IMR-90 (cell line): ENCODE results near the gene KLHL30. TPM values are rescaled to one million over a fixed set of nuclear protein-coding genes. Genes with fewer than 3 reads are reported as not detected.

Experiments used
- ATAC-seq: fragments of 200-7000 bp; cut with Tn5 transposase; 2 replicates; pipeline ENCODE4 v1.9.1; 2020; ENCODE audit warnings: low read depth, mild to moderate bottlenecking, moderate library complexity
- BruUV-seq: library from RNA; stranded (reverse); fragments of 400-500 nt; replicated peaks from 2 replicates; lab custom pipeline; 2021; lab: Mats Ljungman, UMichigan
- CTCF ChIA-PET: fragments of 300-600 bp; formaldehyde crosslinking; extraction: SDS; loops from one replicate; lab custom pipeline; 2021; ENCODE audit warnings: antibody characterized with exemption; lab: Yijun Ruan, JAX
- POLR2A ChIA-PET: fragments of 300-600 bp; sonication (Branson Sonifier 250); formaldehyde crosslinking; loops from one replicate; lab custom pipeline; 2022; ENCODE audit warnings: antibody characterized with exemption; ENCODE audit not compliant: unreplicated experiment; lab: Charles Lee
- DNase-seq: peaks from one replicate; pipeline ENCODE4 v3.0.0; 2013
- H2AFZ ChIP-seq: replicated peaks from 2 replicates; pipeline ENCODE3; 2013; ENCODE audit warnings: low read length, mild to moderate bottlenecking; ENCODE audit not compliant: poor library complexity
- H2AK5ac ChIP-seq: 2 replicates; pipeline ENCODE4 v1.6.1; 2013; ENCODE audit warnings: low read depth, low read length, inconsistent platforms
- H2AK9ac ChIP-seq: replicated peaks from 2 replicates; pipeline ENCODE3; 2013; ENCODE audit warnings: mild to moderate bottlenecking, low read depth, low read length, moderate library complexity; ENCODE audit not compliant: poor library complexity
- H2BK120ac ChIP-seq: 2 replicates; pipeline ENCODE4 v1.6.1; 2013; ENCODE audit warnings: low read depth, low read length, inconsistent platforms
- H2BK15ac ChIP-seq: 3 replicates; pipeline ENCODE4 v1.6.1; 2013; ENCODE audit warnings: low read depth, low read length, inconsistent platforms
- H2BK20ac ChIP-seq: 2 replicates; pipeline ENCODE4 v1.6.1; 2013; ENCODE audit warnings: low read depth, mild to moderate bottlenecking, inconsistent platforms, low read length, moderate library complexity
- H2BK5ac ChIP-seq: 2 replicates; pipeline ENCODE4 v1.6.1; 2013; ENCODE audit warnings: mild to moderate bottlenecking, low read depth, low read length, inconsistent platforms; ENCODE audit not compliant: poor library complexity, severe bottlenecking
- H3K14ac ChIP-seq: replicated peaks from 2 replicates; pipeline ENCODE4 v1.6.1; 2013; ENCODE audit warnings: low read depth, low read length, inconsistent platforms
- H3K18ac ChIP-seq: 2 replicates; pipeline ENCODE4 v1.6.1; 2013; ENCODE audit warnings: low read depth, low read length, control low read depth
- H3K23ac ChIP-seq: 2 replicates; pipeline ENCODE4 v1.6.1; 2013; ENCODE audit warnings: low read depth, low read length, inconsistent platforms
- H3K27ac ChIP-seq: 2 replicates; pipeline ENCODE4 v1.5.1; 2013; ENCODE audit warnings: mild to moderate bottlenecking, control low read depth, low read length; ENCODE audit not compliant: insufficient read depth
- H3K27me3 ChIP-seq: 2 replicates; pipeline ENCODE4 v1.6.1; 2013; ENCODE audit warnings: low read length; ENCODE audit not compliant: control insufficient read depth, insufficient read depth
- H3K36me3 ChIP-seq: 2 replicates; pipeline ENCODE4 v1.6.1; 2013; ENCODE audit warnings: low read length, mixed read lengths; ENCODE audit not compliant: control insufficient read depth, insufficient read depth
- H3K4ac ChIP-seq: 2 replicates; pipeline ENCODE4 v1.6.1; 2013; ENCODE audit warnings: low read depth, low read length, inconsistent platforms
- H3K4me1 ChIP-seq: 2 replicates; pipeline ENCODE4 v1.6.1; 2013; ENCODE audit warnings: low read length, mixed read lengths; ENCODE audit not compliant: control insufficient read depth, insufficient read depth
- H3K4me2 ChIP-seq: 2 replicates; pipeline ENCODE4 v1.6.1; 2013; ENCODE audit warnings: low read depth, mild to moderate bottlenecking, control low read depth, low read length, moderate library complexity
- H3K4me3 ChIP-seq: 2 replicates; pipeline ENCODE4 v1.5.1; 2013; ENCODE audit warnings: low read depth, mild to moderate bottlenecking, control low read depth, low read length, moderate library complexity; ENCODE audit not compliant: insufficient read depth
- H3K56ac ChIP-seq: 2 replicates; pipeline ENCODE4 v1.6.1; 2013; ENCODE audit warnings: low read length, inconsistent platforms; ENCODE audit not compliant: insufficient read depth; ENCODE audit errors: extremely low read depth
- H3K79me1 ChIP-seq, 2 experiments: 2 replicates each; pipeline ENCODE4 v1.6.1; 2013; ENCODE audit warnings: low read length in 2 of 2, inconsistent platforms in 1 of 2, low read depth in 1 of 2
- H3K9ac ChIP-seq: 2 replicates; pipeline ENCODE4 v1.6.1; 2013; ENCODE audit warnings: low read depth, low read length, control low read depth
- H3K9me1 ChIP-seq: 2 replicates; pipeline ENCODE4 v1.6.1; 2013; ENCODE audit warnings: low read length, inconsistent platforms; ENCODE audit not compliant: insufficient read depth
- H3K9me3 ChIP-seq: 2 replicates; pipeline ENCODE4 v1.6.1; 2013; ENCODE audit warnings: low read length; ENCODE audit not compliant: control insufficient read depth, insufficient read depth
- H4K20me1 ChIP-seq: 2 replicates; pipeline ENCODE4 v1.6.1; 2013; ENCODE audit warnings: low read length, inconsistent platforms; ENCODE audit not compliant: insufficient read depth
- H4K5ac ChIP-seq: 2 replicates; pipeline ENCODE4 v1.6.1; 2013; ENCODE audit warnings: mild to moderate bottlenecking, low read depth, low read length, control low read depth
- H4K8ac ChIP-seq, 2 experiments: 2 replicates each; pipeline ENCODE4 v1.6.1; 2013; ENCODE audit warnings: low read depth in 2 of 2, low read length in 2 of 2, control low read depth in 1 of 2, inconsistent platforms in 1 of 2
- H4K91ac ChIP-seq: 2 replicates; pipeline ENCODE4 v1.6.1; 2013; ENCODE audit warnings: low read depth, low read length, inconsistent platforms; ENCODE audit not compliant: insufficient read depth
- BHLHE40 ChIP-seq: fragments of 150-350 bp; IDR thresholded peaks from 2 replicates; pipeline ENCODE4 v1.6.1; 2016; ENCODE audit warnings: mild to moderate bottlenecking, low read depth, low read length
- CHD1 ChIP-seq: IDR thresholded peaks from 2 replicates; pipeline ENCODE4 v1.6.1; 2012; ENCODE audit warnings: low read depth, low read length, improper control_type of control experiment
- FOS ChIP-seq: fragments of 150-350 bp; IDR thresholded peaks from 2 replicates; pipeline ENCODE4 v1.6.1; 2016; ENCODE audit warnings: low read depth, low read length
- MAFK ChIP-seq: IDR thresholded peaks from 2 replicates; pipeline ENCODE4 v1.6.1; 2012; ENCODE audit warnings: low read depth, low read length, improper control_type of control experiment
- MAZ ChIP-seq: IDR thresholded peaks from 2 replicates; pipeline ENCODE4 v1.6.1; 2012; ENCODE audit warnings: low read depth, mild to moderate bottlenecking, low read length, improper control_type of control experiment, moderate library complexity, borderline replicate concordance
- NFE2L2 ChIP-seq: fragments of 150-350 bp; IDR thresholded peaks from 2 replicates; pipeline ENCODE4 v1.6.1; 2016; ENCODE audit warnings: low read depth, mild to moderate bottlenecking, low read length
- RAD21 ChIP-seq: IDR thresholded peaks from 2 replicates; pipeline ENCODE4 v1.6.1; 2012; ENCODE audit warnings: low read length, improper control_type of control experiment
- RCOR1 ChIP-seq: IDR thresholded peaks from 2 replicates; pipeline ENCODE4 v1.6.1; 2012; ENCODE audit warnings: mild to moderate bottlenecking, low read length, improper control_type of control experiment; ENCODE audit not compliant: insufficient replicate concordance
- RFX5 ChIP-seq: IDR thresholded peaks from 2 replicates; pipeline ENCODE4 v1.8.0; 2012; ENCODE audit warnings: low read depth, mild to moderate bottlenecking, low read length, moderate library complexity
- WGBS, 2 experiments: methylation state at CpG; one replicate each; pipeline versions ENCODE4 v1.1.5 to v1.1.7; 2013; ENCODE audit warnings: missing lambda C conversion rate in 2 of 2; ENCODE audit not compliant: insufficient read length in 1 of 2; ENCODE audit errors: extremely low coverage in 2 of 2; 5-methylcytosine and 5-hydroxymethylcytosine counted together
- dilution Hi-C: fragments of 300-500 bp; cut with HindIII; formaldehyde crosslinking; loops from one replicate; pipeline ENCODE4 v1.14.3; 2018; ENCODE audit warnings: low sequenced_read_pairs; ENCODE audit not compliant: unreplicated experiment
- in situ Hi-C: fragments of 300-500 bp; cut with MboI; formaldehyde crosslinking; loops from 3 replicates; pipeline ENCODE4 v1.14.3; 2019; ENCODE audit warnings: low sequenced_read_pairs, inconsistent platforms, mixed read lengths
- intact Hi-C: fragments of 100-400 bp; cut with micrococcal nuclease; formaldehyde crosslinking; loops from 2 replicates; pipeline ENCODE4 v1.10.0; 2022
- polyA plus RNA-seq, 3 experiments: library from polyadenylated mRNA; depleted of rRNA; stranded (reverse); fragments of >200 nt; gene quantifications; 2 replicates each; pipeline ENCODE4 v1.2.3, GENCODE V29; 2012; ENCODE audit warnings: low replicate concordance in 1 of 3
- total RNA-seq: library from RNA; depleted of rRNA; stranded (reverse); fragments of >200 nt; gene quantifications from 2 replicates; pipeline ENCODE4 v1.2.3, GENCODE V29; 2012

KLHL30 gene
- total and polyA plus RNA-seq, 2 of the 4 experiments (the other 2 are of a cell fraction) = under 0.01 to 0.03 TPM

DNA sequence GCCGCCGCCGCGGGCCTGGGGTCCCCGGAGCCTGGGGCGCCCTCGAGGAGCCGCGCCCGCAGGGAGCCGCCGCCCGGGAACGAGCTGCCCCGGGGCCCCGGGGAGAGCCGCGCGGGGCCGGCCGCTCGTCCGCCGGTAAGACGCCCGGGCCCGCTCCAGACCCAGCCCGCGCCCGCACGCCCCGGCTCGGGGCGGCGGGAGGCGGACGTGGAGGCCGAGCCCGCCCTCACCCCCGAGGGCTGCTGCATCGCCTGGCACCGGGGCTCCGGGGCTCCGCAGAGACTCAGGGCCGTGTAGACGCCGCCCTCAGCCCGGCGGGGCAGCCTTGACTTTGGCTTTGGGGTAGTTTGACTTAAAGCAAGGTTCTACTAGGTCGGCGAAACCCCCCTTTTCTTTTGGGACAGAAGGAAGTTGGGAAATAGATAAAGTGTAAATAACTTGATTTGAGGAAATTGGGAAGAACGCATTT lies 20.6 kb downstream of the KLHL30 start:
- WGBS, 2 experiments = 3% methylated on average over 13 of the region's 52 CpGs; no CpG with 5 or more reads in 1 of the 2 experiments
- no peak overlapping the region for H4K5ac ChIP-seq
- no peak overlapping the region for H3K18ac ChIP-seq
- no peak overlapping the region for H2BK5ac ChIP-seq
- no peak overlapping the region for H2BK15ac ChIP-seq
- DNase-seq (no peak), ATAC-seq (peak; percentile 35)
- 0 out of 2 replicates have a peak overlapping the region, but pooled peaks have one; percentile 0 for H3K14ac ChIP-seq
- ChIA-PET POLR2A (no interaction called here), CTCF (interaction anchor here (0.6 kb wide), 1 partner anchor 82 kb away, joined by 3 read pairs; no protein-coding TSS in a partner anchor)
- H3K23ac ChIP-seq = no peak overlapping the region
- peaks cover 19% of the 10 kb centered on the region for H3K4me1 ChIP-seq
- peak overlapping the region; percentile 80 for H3K4me2 ChIP-seq
- H2AFZ ChIP-seq = peak overlapping the region; percentile 77
- in situ Hi-C loops (no loop called here), dilution Hi-C loops (no loop called here), intact Hi-C loops (no loop called here)
- no peak overlapping the region for H2BK20ac ChIP-seq
- BruUV-seq = no TSS peak
- 0 out of 2 replicates have a peak, but pooled peaks cover 7% of the 10 kb centered on the region for H3K9me1 ChIP-seq
- no peak overlapping the region for H2BK120ac ChIP-seq
- no peaks in the 10 kb centered on the region for H4K20me1 ChIP-seq
- H2AK5ac ChIP-seq = no peak overlapping the region
- no peaks in the 10 kb centered on the region; a peak in 1 of 4 replicates for H3K79me1 ChIP-seq
- H4K8ac ChIP-seq = no peak overlapping the region
- peak overlapping the region; percentile 32; the same call in 1 of the 2 replicates for H3K9ac ChIP-seq
- H3K27me3 ChIP-seq = peaks cover 2% of the 10 kb centered on the region; the same call in 1 of the 2 replicates
- peak overlapping the region; percentile 44 for H3K4me3 ChIP-seq
- H2AK9ac ChIP-seq = no peak overlapping the region
- no peaks in the 10 kb centered on the region for H3K36me3 ChIP-seq
- TF ChIP-seq BHLHE40 (no peak), RFX5 (no peak), RCOR1 (no peak), RAD21 (no peak), NFE2L2 (no peak), MAZ (no peak), MAFK (no peak), CHD1 (no peak), FOS (no peak)
- H3K9me3 ChIP-seq = no peaks in the 10 kb centered on the region
- no peak overlapping the region for H4K91ac ChIP-seq
- no peak overlapping the region for H3K4ac ChIP-seq
- H3K27ac ChIP-seq = no peak overlapping the region; the same call in 1 of the 2 replicates
- no peak overlapping the region for H3K56ac ChIP-seq
